Measurements from ENCODE around the gene ZMIZ1. TPM values are rescaled to one million over a fixed set of nuclear protein-coding genes. Genes with fewer than 3 reads are reported as not detected.

Gene ZMIZ1
- total RNA-seq, 4 donors from 2014 or later, result 22.7 to 37.5 (median 31.7) TPM

DNA sequence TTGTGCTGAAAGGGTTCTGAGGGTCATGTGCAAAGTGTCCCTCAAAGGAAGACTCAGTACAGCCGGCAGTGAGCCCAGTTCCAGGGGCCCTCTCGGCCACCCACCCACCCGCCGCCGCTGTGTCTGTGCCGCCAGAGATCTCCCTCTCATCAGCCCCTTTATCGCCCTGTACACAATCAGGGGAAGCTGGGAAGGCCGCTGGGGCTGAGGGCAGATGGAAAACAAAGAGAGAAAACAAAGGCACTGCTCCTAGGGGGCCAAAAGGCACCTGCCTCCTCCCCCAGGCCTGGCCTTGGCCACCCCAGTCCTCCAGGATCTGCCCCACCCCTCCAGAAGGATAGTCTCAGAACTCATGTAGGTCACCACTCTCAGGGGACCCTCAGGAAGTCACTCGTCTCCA lies 67.0 kb downstream of the ZMIZ1 start:
- no peak for TF ChIP-seq POLR2A (IDR thresholded peaks at IDR 0.05)
- TF ChIP-seq, protein P1, sequence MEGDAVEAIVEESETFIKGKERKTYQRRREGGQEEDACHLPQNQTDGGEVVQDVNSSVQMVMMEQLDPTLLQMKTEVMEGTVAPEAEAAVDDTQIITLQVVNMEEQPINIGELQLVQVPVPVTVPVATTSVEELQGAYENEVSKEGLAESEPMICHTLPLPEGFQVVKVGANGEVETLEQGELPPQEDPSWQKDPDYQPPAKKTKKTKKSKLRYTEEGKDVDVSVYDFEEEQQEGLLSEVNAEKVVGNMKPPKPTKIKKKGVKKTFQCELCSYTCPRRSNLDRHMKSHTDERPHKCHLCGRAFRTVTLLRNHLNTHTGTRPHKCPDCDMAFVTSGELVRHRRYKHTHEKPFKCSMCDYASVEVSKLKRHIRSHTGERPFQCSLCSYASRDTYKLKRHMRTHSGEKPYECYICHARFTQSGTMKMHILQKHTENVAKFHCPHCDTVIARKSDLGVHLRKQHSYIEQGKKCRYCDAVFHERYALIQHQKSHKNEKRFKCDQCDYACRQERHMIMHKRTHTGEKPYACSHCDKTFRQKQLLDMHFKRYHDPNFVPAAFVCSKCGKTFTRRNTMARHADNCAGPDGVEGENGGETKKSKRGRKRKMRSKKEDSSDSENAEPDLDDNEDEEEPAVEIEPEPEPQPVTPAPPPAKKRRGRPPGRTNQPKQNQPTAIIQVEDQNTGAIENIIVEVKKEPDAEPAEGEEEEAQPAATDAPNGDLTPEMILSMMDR (IDR thresholded peaks at IDR 0.05 in 4 of 5, conservative IDR thresholded peaks at IDR 0.05 in 1 of 5), result peak in 1 of 5 experiments; percentile 5
- peaks cover 69 to 74% of the 10 kb centered on the region in 2 donors for H3K4me1 ChIP-seq
- H3K9me3 ChIP-seq, result no peaks in the 10 kb centered on the region
- H3K27ac ChIP-seq, result peak overlapping the region; percentile 78 to 92 (median 84)
- in situ Hi-C loops (cut with MboI; ENCODE audit: low sequenced_read_pairs in 4 of 4), result no loop called here
- no peaks in the 10 kb centered on the region for H3K36me3 ChIP-seq
- intact Hi-C loops (cut with DNase I; ENCODE audit: low total_unique reads), result no loop called here
- no peak overlapping the region for H3K4me3 ChIP-seq
- H3K27me3 ChIP-seq, result no peaks in the 10 kb centered on the region
- DNase-seq (no peak), ATAC-seq (no peak)

DNA sequence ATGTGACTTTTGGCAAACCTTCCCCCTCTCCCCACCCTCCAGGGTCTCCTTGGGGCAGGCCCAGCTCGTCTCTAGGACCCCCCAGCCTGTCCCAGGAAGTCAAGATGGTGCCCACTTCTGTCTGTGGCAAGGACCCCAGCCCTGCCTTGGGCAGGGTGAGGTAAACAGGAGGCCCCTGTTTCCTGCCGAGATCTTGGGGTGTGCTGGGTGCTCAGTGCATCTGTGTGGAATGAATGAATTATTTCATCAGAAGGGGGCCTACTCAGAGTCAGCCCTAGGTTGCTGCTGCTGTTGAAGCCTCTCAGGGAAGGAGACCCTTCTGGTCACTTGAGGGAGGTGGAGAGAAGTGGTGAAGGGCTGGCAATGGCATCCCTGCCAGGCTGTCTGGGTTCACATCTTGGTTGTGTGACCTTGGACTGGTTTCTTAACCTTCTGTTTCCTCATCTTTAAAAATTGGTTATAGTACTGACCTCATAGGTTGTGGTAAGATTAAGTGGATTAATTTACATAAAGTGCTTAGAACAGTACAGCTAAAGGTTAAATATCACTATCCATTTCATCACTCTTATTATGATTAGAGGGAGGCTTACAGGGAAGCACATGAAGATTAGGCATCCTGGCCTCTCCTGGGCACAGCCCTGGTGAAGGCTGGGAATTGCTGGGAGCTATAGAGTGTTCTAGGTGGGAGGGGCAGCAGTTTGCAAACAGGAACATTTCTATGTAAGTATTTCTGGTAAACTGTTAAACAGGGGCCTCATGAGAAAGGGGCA lies 67.7 kb downstream of the ZMIZ1 start:
- Histone ChIP-seq H3K27ac (peak overlapping the region; percentile 78 to 92 (median 84)), H3K4me1 (peaks cover 69 to 78% of the 10 kb centered on the region in 2 donors), H3K4me3 (no peak overlapping the region), H3K27me3 (no peaks in the 10 kb centered on the region), H3K36me3 (no peaks in the 10 kb centered on the region), H3K9me3 (no peaks in the 10 kb centered on the region)
- in situ Hi-C loops (cut with MboI; ENCODE audit: low sequenced_read_pairs in 4 of 4), result no loop called here
- no peak for ATAC-seq
- no peak for TF ChIP-seq POLR2A (IDR thresholded peaks at IDR 0.05)
- TF ChIP-seq, protein P1 (IDR thresholded peaks at IDR 0.05 in 4 of 5, conservative IDR thresholded peaks at IDR 0.05 in 1 of 5), result no peak
- intact Hi-C loops (cut with DNase I; ENCODE audit: low total_unique reads), result loop anchor here (1.0 kb wide), 1 partner anchor 7 kb away; no protein-coding TSS in a partner anchor
- no peak for DNase-seq

DNA sequence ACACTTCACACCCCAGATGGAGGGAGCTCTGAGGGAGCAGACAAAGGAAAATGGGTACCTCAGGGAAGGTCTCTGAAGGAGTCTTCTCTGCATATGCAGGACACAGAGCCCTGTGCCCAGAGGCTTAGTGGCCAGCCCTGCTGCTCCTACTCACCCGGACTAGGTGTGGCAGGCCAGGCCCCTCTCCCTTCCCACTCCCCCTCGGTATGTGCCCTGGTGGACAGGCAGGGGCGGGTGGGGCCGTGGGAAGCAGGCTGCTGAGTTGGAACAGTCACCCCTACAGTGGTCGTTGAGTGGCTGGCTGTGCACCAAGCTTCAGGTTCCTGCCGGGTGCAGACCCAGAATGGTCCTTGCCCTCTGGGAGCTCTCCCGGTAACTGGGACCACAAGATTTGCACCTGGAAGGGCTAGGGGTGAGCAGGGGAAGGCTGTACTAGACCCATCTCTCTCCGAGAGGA lies 68.6 kb downstream of the ZMIZ1 start:
- in situ Hi-C loops (cut with MboI; ENCODE audit: low sequenced_read_pairs in 4 of 4), result no loop called here
- Histone ChIP-seq H3K4me1 (peaks cover 72 to 85% of the 10 kb centered on the region in 2 donors), H3K9me3 (no peaks in the 10 kb centered on the region), H3K27ac (peak overlapping the region; percentile 78 to 92 (median 84)), H3K27me3 (no peaks in the 10 kb centered on the region), H3K36me3 (no peaks in the 10 kb centered on the region), H3K4me3 (no peak overlapping the region)
- intact Hi-C loops (cut with DNase I; ENCODE audit: low total_unique reads), result loop anchor here (1.0 kb wide), 1 partner anchor 8 kb away; no protein-coding TSS in a partner anchor
- TF ChIP-seq POLR2A (IDR thresholded peaks at IDR 0.05), result no peak
- TF ChIP-seq, protein P1 (IDR thresholded peaks at IDR 0.05 in 4 of 5, conservative IDR thresholded peaks at IDR 0.05 in 1 of 5), result no peak
- ATAC-seq, result peak; percentile 10 to 18
- DNase-seq, result no peak

DNA sequence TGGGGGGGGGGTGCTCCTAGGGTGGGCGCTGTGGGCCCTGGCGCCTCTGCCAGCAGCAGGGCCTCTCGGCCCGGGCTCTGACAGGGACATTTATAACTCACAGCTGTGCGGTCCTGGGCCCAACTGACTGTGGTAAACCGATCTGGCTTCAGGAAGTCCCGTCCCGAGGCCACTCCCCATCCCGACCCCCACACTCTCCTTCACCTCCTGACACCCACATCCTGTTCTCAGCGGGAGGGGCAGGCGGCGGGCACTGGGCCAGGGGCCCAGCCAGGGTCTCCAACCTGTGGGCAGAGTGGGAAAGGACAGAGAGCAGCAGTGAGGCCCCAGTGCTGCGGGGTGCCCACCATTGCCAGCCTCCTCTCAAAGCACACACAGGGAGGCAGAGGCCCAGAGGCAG lies 69.1 kb downstream of the ZMIZ1 start:
- Histone ChIP-seq H3K27ac (peak overlapping the region; percentile 78 to 92 (median 84)), H3K9me3 (no peaks in the 10 kb centered on the region), H3K4me1 (peaks cover 72 to 86% of the 10 kb centered on the region in 2 donors), H3K27me3 (no peaks in the 10 kb centered on the region), H3K36me3 (no peaks in the 10 kb centered on the region), H3K4me3 (no peak overlapping the region)
- peak in 1 of 2 donors; percentile 70 for DNase-seq
- in situ Hi-C loops (cut with MboI; ENCODE audit: low sequenced_read_pairs in 4 of 4) (no loop called here), intact Hi-C loops (cut with DNase I; ENCODE audit: low total_unique reads) (loop anchor here (1.0 kb wide), 1 partner anchor 9 kb away; no protein-coding TSS in a partner anchor)
- peak in 1 of 2 donors; percentile 19 for TF ChIP-seq POLR2A (IDR thresholded peaks at IDR 0.05)
- TF ChIP-seq, protein P1 (IDR thresholded peaks at IDR 0.05 in 4 of 5, conservative IDR thresholded peaks at IDR 0.05 in 1 of 5), result no peak
- peak; percentile 43 to 62 for ATAC-seq

Data from gastrocnemius medialis (tissue), 4 donors.